Hepatic stellate cell (primary cell): ENCODE measurements around the gene CD247.

Experiments used
- DNase-seq: peaks from one replicate; pipeline ENCODE4 v3.0.0; 2011; ENCODE audit warnings: low spot score

The CD247 gene

GRCh38 chr1:167489571-167490340, 28.6 kb downstream of the CD247 start:
- DNase-seq: no peak

GRCh38 chr1:167488786-167489185, 29.5 kb downstream of the CD247 start:
- no peak for DNase-seq

- no peak for DNase-seq
These were observed 30.7 kb downstream of the CD247 start for GRCh38 chr1:167487614-167488013.

- no peak for DNase-seq
These were observed 32.1 kb downstream of the CD247 start for GRCh38 chr1:167486090-167486824.

GRCh38 chr1:167484726-167485502, 33.4 kb downstream of the CD247 start:
- no peak for DNase-seq

- no peak for DNase-seq
These were observed 34.5 kb downstream of the CD247 start for GRCh38 chr1:167483790-167484189.

- DNase-seq: no peak
These were observed 36.1 kb downstream of the CD247 start for GRCh38 chr1:167482184-167482583.

- DNase-seq: no peak
These were observed 38.9 kb downstream of the CD247 start for GRCh38 chr1:167479331-167479979.

GRCh38 chr1:167477986-167478385, 40.3 kb downstream of the CD247 start:
- no peak for DNase-seq

- no peak for DNase-seq
These were observed 42.3 kb downstream of the CD247 start for GRCh38 chr1:167476061-167476460.

- no peak for DNase-seq
These were observed 44.1 kb downstream of the CD247 start for GRCh38 chr1:167474191-167474641.

GRCh38 chr1:167473761-167474160, 44.6 kb downstream of the CD247 start:
- no peak for DNase-seq

GRCh38 chr1:167472752-167473521, 45.4 kb downstream of the CD247 start:
- no peak for DNase-seq

GRCh38 chr1:167471568-167471967, 46.8 kb downstream of the CD247 start:
- no peak for DNase-seq

GRCh38 chr1:167469280-167469965, 48.9 kb downstream of the CD247 start:
- no peak for DNase-seq

- DNase-seq: no peak
These were observed 50.6 kb downstream of the CD247 start for GRCh38 chr1:167467752-167468151.

GRCh38 chr1:167467126-167467710, 51.1 kb downstream of the CD247 start:
- no peak for DNase-seq

GRCh38 chr1:167465743-167466142, 52.6 kb downstream of the CD247 start:
- no peak for DNase-seq

- no peak for DNase-seq
These were observed 53.3 kb downstream of the CD247 start for GRCh38 chr1:167465018-167465417.

GRCh38 chr1:167463875-167464575, 54.3 kb downstream of the CD247 start:
- no peak for DNase-seq
